ENCODE results near the gene RAD23A. TPM values are rescaled to one million over a fixed set of nuclear protein-coding genes. Genes with fewer than 3 reads are reported as not detected.

The RAD23A gene
- total and polyA plus RNA-seq, 2 donors (not counting 3 experiments of a cell fraction or from before 2014, with no cell fraction given), result 66.9 to 102 TPM

GRCh38 chr19:12965017-12965811, 19.6 kb downstream of the RAD23A start:
- Histone ChIP-seq H3K9me1 (replicated peaks; ENCODE audit: control insufficient read depth, extremely low read depth, insufficient read depth, low read length) (no peaks in the 10 kb centered on the region), H3K4me2 (ENCODE audit: insufficient read depth, low read length) (peak overlapping the region; percentile 60), H2AFZ (ENCODE audit: low read depth, low read length) (peak overlapping the region; percentile 98), H3K4me3 (replicated peaks in 1 of 3; ENCODE audit: insufficient read depth in 1 of 3, low read depth in 1 of 3, low read length in 3 of 3) (peak overlapping the region; percentile 1 to 48 (median 45)), H3K9me3 (replicated peaks; ENCODE audit: control insufficient read depth, insufficient read depth, low read length) (no peaks in the 10 kb centered on the region), H3K4me1 (ENCODE audit: control insufficient read depth, extremely low read depth, insufficient read depth, low read length) (peaks cover 2% of the 10 kb centered on the region), H3K79me2 (ENCODE audit: control insufficient read depth, insufficient read depth, low read length) (no peaks in the 10 kb centered on the region), H3K27ac (ENCODE audit: insufficient read depth, low read depth, low read length) (peak overlapping the region; percentile 4), H3K36me3 (ENCODE audit: control insufficient read depth in 2 of 2, extremely low read depth in 1 of 2, insufficient read depth in 2 of 2, low read length in 2 of 2) (no peaks in the 10 kb centered on the region), H4K20me1 (replicated peaks; ENCODE audit: control insufficient read depth, extremely low read depth, insufficient read depth, low read length) (no peaks in the 10 kb centered on the region), H3K27me3 (ENCODE audit: control insufficient read depth in 2 of 2, insufficient read depth in 2 of 2, low read length in 2 of 2) (no peaks in the 10 kb centered on the region), H3K9ac (replicated peaks; ENCODE audit: extremely low read depth, insufficient read depth, low read length) (peak overlapping the region; percentile 44)
- ChIA-PET CTCF (interaction anchor here (0.5 to 5.2 kb wide), 55 partner anchors 10 to 1012 kb away, joined by 3 to 115 read pairs (median 5); partner anchors contain the start of genes CALR, DNASE2, FARSA and GADD45GIP1), POLR2A (interaction anchor here (0.6 to 1.2 kb wide), 4 partner anchors 22 to 128 kb away, joined by 3 to 4 read pairs (median 3); no protein-coding TSS in a partner anchor)
- intact Hi-C loops (cut with micrococcal nuclease) (loop anchor here (1.0 kb wide), 5 partner anchors 8 to 129 kb away; partner anchors contain the start of genes CALR and GADD45GIP1), dilution Hi-C loops (cut with MboI; ENCODE audit: extremely low pct_ligation_motif_present, low sequenced_read_pairs) (no loop called here)
- TF ChIP-seq FOS (IDR thresholded peaks at IDR 0.05; ENCODE audit: borderline replicate concordance, insufficient read depth, low read length), result no peak
- TF ChIP-seq POLR2AphosphoS5 (IDR thresholded peaks at IDR 0.05; ENCODE audit: insufficient read depth, low read depth, low read length), result peak; percentile 47
- TF ChIP-seq JUN (IDR thresholded peaks at IDR 0.05; ENCODE audit: borderline replicate concordance, insufficient read depth, insufficient read length, low read depth), result no peak
- TF ChIP-seq MAX (IDR thresholded peaks at IDR 0.05; ENCODE audit: insufficient read depth, insufficient read length), result no peak
- peak; percentile 77 to 99 for TF ChIP-seq CTCF (IDR thresholded peaks at IDR 0.05; ENCODE audit: extremely low read depth in 1 of 2, insufficient read depth in 1 of 2, low read depth in 1 of 2, low read length in 2 of 2)
- no TSS peak for BruUV-seq (replicated peaks)
- FAIRE-seq (peak; percentile 88), DNase-seq (ENCODE audit: low read depth, low spot score) (peak; percentile 74)
